PFSK-1 (cell line): ENCODE measurements around the gene MIXL1.

ENCODE experiments used
- POLR2AphosphoS5 ChIP-seq: IDR thresholded peaks from 2 replicates; pipeline ENCODE4 v1.6.1; 2012; ENCODE audit warnings: low read depth, mild to moderate bottlenecking, control low read depth, low read length, moderate library complexity
- SIN3A ChIP-seq: IDR thresholded peaks from 2 replicates; pipeline ENCODE4 v1.6.1; 2012; ENCODE audit warnings: mild to moderate bottlenecking, low read length, moderate library complexity, borderline replicate concordance; ENCODE audit not compliant: insufficient read depth
- TAF1 ChIP-seq: IDR thresholded peaks from 2 replicates; pipeline ENCODE4 v1.6.1; 2012; ENCODE audit warnings: low read length, control low read depth, borderline replicate concordance; ENCODE audit not compliant: insufficient read depth

GRCh38 chr1:226217273-226217672 lies 6.2 kb upstream of the MIXL1 start:
- no peak for TF ChIP-seq SIN3A
- TF ChIP-seq TAF1: no peak
- no peak for TF ChIP-seq POLR2AphosphoS5
